H1 (cell line): ENCODE data around the gene PITPNC1.

Experiments used
- EP300 ChIP-seq, 2 experiments: IDR thresholded peaks; 1 replicate in 1 of 2; 2 replicates in 1 of 2; pipeline ENCODE4 v1.6.1; 2011 to 2012; ENCODE audit warnings: low read depth in 2 of 2, low read length in 2 of 2, mild to moderate bottlenecking in 2 of 2, borderline replicate concordance in 1 of 2, inconsistent platforms in 1 of 2, moderate library complexity in 1 of 2
- FOSL1 ChIP-seq: IDR thresholded peaks from 2 replicates; pipeline ENCODE4 v1.6.1; 2011; ENCODE audit warnings: mild to moderate bottlenecking, low read depth, low read length, moderate library complexity; ENCODE audit not compliant: insufficient read depth
- KDM5A ChIP-seq: fragments of 200-600 bp; IDR thresholded peaks from 2 replicates; pipeline ENCODE4 v1.7.1; 2012; ENCODE audit warnings: mild to moderate bottlenecking, low read length, inconsistent platforms, mixed read lengths
- POLR2A ChIP-seq, 2 experiments: IDR thresholded peaks; 1 replicate in 1 of 2; 2 replicates in 1 of 2; pipeline ENCODE4 v1.6.1; 2011; ENCODE audit warnings: low read depth in 2 of 2, low read length in 2 of 2, mild to moderate bottlenecking in 2 of 2; ENCODE audit errors: control extremely low read depth in 1 of 2
- SIN3A ChIP-seq, 2 experiments: IDR thresholded peaks in 1 of 2; conservative IDR thresholded peaks in 1 of 2; 2 replicates each; pipeline ENCODE4 v1.6.1; 2011 to 2012; ENCODE audit warnings: low read length in 2 of 2, improper control_type of control experiment in 1 of 2, low read depth in 1 of 2, mild to moderate bottlenecking in 1 of 2
- TF ChIP-seq, protein P1 (sequence below), 3 experiments: IDR thresholded peaks; 1 replicate in 2 of 3; 2 replicates in 1 of 3; pipeline versions ENCODE4 v1.5.1 to v1.6.1; 2011; ENCODE audit warnings: low read length in 3 of 3, mild to moderate bottlenecking in 3 of 3, inconsistent platforms in 2 of 3, low read depth in 1 of 3, moderate library complexity in 1 of 3; ENCODE audit not compliant: insufficient read depth in 1 of 3; ENCODE audit errors: control extremely low read depth in 1 of 3

GRCh38 chr17:67422897-67423296, 45.8 kb downstream of the PITPNC1 start:
- TF ChIP-seq POLR2A (IDR thresholded peaks at IDR 0.05; ENCODE audit: control extremely low read depth in 1 of 2, low read depth in 2 of 2, low read length in 2 of 2) (no peak), SIN3A (conservative IDR thresholded peaks at IDR 0.05 in 1 of 2, IDR thresholded peaks at IDR 0.05 in 1 of 2; ENCODE audit: low read depth in 1 of 2, low read length in 2 of 2) (no peak), KDM5A (no peak), EP300 (IDR thresholded peaks at IDR 0.05; ENCODE audit: borderline replicate concordance in 1 of 2, low read depth in 2 of 2, low read length in 2 of 2) (no peak), FOSL1 (no peak)
- TF ChIP-seq, protein P1, sequence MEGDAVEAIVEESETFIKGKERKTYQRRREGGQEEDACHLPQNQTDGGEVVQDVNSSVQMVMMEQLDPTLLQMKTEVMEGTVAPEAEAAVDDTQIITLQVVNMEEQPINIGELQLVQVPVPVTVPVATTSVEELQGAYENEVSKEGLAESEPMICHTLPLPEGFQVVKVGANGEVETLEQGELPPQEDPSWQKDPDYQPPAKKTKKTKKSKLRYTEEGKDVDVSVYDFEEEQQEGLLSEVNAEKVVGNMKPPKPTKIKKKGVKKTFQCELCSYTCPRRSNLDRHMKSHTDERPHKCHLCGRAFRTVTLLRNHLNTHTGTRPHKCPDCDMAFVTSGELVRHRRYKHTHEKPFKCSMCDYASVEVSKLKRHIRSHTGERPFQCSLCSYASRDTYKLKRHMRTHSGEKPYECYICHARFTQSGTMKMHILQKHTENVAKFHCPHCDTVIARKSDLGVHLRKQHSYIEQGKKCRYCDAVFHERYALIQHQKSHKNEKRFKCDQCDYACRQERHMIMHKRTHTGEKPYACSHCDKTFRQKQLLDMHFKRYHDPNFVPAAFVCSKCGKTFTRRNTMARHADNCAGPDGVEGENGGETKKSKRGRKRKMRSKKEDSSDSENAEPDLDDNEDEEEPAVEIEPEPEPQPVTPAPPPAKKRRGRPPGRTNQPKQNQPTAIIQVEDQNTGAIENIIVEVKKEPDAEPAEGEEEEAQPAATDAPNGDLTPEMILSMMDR (IDR thresholded peaks at IDR 0.05; ENCODE audit: control extremely low read depth in 1 of 3, insufficient read depth in 1 of 3, low read depth in 1 of 3, low read length in 3 of 3): no peak
